Stimulated activated CD4-positive, alpha-beta T cell treated with anti-CD3 and anti-CD28 coated beads, Interleukin-2, amount 100 ng/mL, for 24 hours (primary cell): ENCODE results near the gene CDC26.
"Not testable (repeated sequence)": the region's sequence is repeated elsewhere in the genome, so short reads cannot be mapped to it uniquely, and the experiment has no call there.

Experiments
- DNase-seq, 2 donors: peaks; one replicate each; pipeline ENCODE4 v3.0.0-alpha.2; 2020

The CDC26 gene

GRCh38 chr9:113237026-113237425, 38.3 kb downstream of the CDC26 start:
- no peak for DNase-seq

DNA sequence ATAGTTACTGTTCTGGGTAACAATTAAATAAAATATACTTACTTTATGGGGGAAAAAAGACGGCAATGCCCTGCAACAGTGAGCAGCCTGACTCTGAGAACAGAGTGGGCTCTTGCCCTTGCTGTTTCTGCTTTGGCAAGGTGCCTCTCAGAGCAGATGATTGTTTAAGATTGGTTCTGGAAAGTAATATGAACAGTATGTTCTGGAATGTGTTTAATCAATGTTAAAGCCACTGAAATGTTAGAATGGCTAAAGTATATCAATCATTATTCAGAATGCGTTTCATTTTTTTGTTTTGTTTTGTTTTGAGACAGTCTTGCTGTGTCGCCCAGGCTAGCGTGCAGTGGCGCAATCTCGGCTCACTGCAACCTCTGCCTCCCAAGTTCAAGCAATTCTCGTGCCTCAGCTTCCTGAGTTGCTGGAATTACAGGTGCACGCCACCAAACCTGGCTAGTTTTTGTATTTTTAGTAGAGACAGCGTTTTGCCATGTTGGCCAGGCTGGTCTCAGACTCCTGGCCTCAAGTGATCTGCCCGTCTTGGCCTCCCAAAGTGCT, 39.6 kb downstream of the CDC26 start:
- not testable (repeated sequence) for DNase-seq

GRCh38 chr9:113231701-113232100, 43.7 kb downstream of the CDC26 start:
- DNase-seq = no peak

GRCh38 chr9:113228130-113228665, 47.2 kb downstream of the CDC26 start:
- DNase-seq = no peak

DNA sequence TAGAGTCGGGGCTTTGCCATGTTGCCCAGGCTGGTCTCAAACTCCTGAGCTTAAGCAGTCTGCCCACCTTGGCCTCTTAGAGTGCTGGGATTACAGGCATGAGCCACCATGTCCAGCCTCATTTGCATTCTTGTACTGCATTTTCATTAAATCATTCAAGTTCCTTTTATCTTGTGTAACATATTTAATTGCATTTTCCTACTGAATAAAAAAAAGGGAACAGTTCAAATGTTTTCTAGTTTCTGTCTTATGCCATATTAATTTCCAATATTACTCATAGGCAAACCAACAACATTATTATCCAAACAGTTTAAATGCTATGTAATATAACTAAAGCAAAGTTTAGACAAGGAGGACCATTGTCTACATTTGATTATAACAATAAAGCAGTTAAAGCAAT, 47.9 kb downstream of the CDC26 start:
- no peak for DNase-seq

GRCh38 chr9:113223963-113224362, 51.4 kb downstream of the CDC26 start:
- DNase-seq = no peak

DNA sequence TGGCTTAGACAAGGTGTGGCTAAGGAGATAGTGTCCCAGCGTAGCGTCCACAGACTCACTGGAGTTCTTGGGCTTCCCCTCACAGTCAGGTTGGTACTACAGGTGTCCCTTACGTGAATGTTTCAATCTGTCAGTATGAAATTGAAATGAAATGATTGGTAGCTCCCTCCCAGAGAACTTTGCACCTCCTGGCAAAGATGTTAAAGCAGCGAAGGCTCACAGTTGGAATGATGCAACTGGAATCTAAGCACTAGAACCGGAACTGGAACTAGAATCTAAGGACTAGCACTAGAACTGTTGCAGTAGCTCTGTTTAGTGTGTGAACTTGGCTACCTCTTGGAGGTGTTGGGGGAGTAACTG, 52.9 kb downstream of the CDC26 start:
- DNase-seq = no peak

DNA sequence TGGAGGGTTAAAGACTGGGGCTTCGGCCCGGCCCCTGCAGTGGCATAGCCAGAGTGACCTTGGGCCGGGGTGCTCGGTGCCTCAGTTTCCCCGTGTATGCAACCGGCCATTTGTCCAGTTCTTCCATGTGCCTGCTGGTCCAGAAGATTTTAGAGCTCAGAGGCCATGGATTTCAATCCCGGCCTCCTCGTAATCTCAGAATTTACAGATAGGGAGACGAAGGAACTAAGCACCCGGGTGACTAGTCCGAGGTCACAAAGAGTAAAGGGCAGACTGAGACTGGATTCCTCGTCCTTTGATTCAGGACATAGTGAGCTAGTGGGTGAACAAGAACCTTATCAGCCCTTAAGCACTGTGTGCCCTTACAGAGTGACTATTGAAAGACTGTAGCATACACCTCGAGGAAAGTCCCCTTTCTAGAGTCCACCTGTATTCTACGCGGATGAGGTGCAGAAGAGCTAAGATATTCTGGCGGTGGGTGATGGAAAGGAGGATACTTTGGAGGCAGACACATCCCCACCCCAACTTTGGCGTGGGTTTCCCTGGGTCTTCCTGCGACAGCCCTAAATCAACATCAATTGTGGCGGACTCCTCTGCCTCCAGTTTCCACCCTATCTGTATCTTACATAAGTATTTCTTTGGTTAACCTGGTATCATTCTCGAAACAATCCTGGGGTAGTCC, 53.4 kb downstream of the CDC26 start:
- DNase-seq = no peak

DNA sequence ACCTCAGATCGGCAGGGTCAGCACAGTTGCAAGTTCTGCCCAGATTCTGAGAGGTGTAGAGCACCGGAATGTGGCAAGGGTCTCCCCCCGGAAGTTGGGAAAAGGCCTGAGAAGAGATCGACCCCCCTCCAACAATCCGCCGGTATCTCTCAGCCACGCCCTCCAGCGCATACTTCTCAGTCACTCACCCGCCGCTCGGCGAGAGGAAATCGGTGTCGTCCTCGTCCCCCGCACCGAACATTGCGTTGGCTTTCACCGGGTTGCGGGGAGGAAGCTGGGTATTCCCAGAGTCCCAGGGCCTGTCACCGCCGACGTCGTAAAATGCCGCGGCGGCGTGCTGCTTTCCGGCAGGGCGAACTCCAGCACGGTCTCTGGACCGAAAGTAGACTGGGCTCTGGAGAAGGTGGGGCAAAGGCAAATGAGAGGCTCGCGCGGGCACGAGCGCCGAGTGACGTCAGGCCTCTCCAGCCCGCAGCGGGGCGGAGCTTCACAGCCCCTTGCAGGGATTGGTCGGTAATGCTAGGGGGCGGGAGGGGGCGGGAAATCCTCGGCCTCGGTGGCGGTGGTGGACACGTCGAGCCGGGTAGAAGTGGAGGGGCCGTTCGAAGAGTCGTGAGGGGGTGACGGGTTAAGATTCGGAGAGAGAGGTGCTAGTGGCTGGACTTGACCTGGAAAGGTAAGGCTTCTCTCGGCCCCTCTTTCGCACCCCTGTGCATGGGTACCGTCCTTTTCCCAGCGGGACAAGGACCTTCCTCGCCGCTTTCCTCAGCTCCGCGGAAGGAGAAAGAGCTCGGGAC, 54.2 kb downstream of the CDC26 start, which contains the start of the genes FKBP15 and SLC31A1:
Gene FKBP15, minus strand, starts transcription at position 275 of the 797 bp plus-strand sequence. Its CDS starts 34 bp downstream, at position 241.
Gene SLC31A1, plus strand, starts transcription at position 542 of the 797 bp plus-strand sequence. CDS start 34,605 bp downstream, outside the sequence.
- DNase-seq = peak; percentile 95 to 97

GRCh38 chr9:113220467-113221002, 54.8 kb downstream of the CDC26 start:
- no peak for DNase-seq

GRCh38 chr9:113219969-113220368, 55.4 kb downstream of the CDC26 start:
- DNase-seq = no peak

- no peak for DNase-seq
These were observed 56.0 kb downstream of the CDC26 start for GRCh38 chr9:113219186-113219936.
